ENCODE measurements around the gene TCOF1.

The TCOF1 gene

GRCh38 chr5:150397146-150397781 lies 39.8 kb downstream of the TCOF1 start:
- Histone ChIP-seq H3K4me1 (ENCODE audit: control insufficient read depth, insufficient read depth, low read length) (no peaks in the 10 kb centered on the region), H3K27ac (ENCODE audit: insufficient read depth, low read depth, low read length, poor library complexity, severe bottlenecking) (no peak overlapping the region), H3K4me3 (ENCODE audit: insufficient read depth, low read depth, low read length) (no peak overlapping the region), H3K36me3 (ENCODE audit: control insufficient read depth, insufficient read depth, low read length) (peaks cover 43% of the 10 kb centered on the region), H3K9me3 (ENCODE audit: control insufficient read depth, low read length) (no peaks in the 10 kb centered on the region), H3K27me3 (ENCODE audit: control insufficient read depth, insufficient read depth, low read length, poor library complexity, severe bottlenecking) (no peaks in the 10 kb centered on the region)
- WGBS, 2 experiments, result 94 to 95% methylated on average over 14 of the region's 14 CpGs

GRCh38 chr5:150397782-150398721 lies 40.6 kb downstream of the TCOF1 start:
- no peak overlapping the region for H3K4me3 ChIP-seq (ENCODE audit: insufficient read depth, low read depth, low read length)
- H3K4me1 ChIP-seq (ENCODE audit: control insufficient read depth, insufficient read depth, low read length), result no peaks in the 10 kb centered on the region
- no peak overlapping the region for H3K27ac ChIP-seq (ENCODE audit: insufficient read depth, low read depth, low read length, poor library complexity, severe bottlenecking)
- H3K9me3 ChIP-seq (ENCODE audit: control insufficient read depth, low read length), result no peaks in the 10 kb centered on the region
- peaks cover 36% of the 10 kb centered on the region for H3K36me3 ChIP-seq (ENCODE audit: control insufficient read depth, insufficient read depth, low read length)
- WGBS, 2 experiments, result 94 to 95% methylated on average over 13 of the region's 13 CpGs
- H3K27me3 ChIP-seq (ENCODE audit: control insufficient read depth, insufficient read depth, low read length, poor library complexity, severe bottlenecking), result no peaks in the 10 kb centered on the region

GRCh38 chr5:150398722-150399523 lies 41.4 kb downstream of the TCOF1 start:
- no peak overlapping the region for H3K4me3 ChIP-seq (ENCODE audit: insufficient read depth, low read depth, low read length)
- H3K27me3 ChIP-seq (ENCODE audit: control insufficient read depth, insufficient read depth, low read length, poor library complexity, severe bottlenecking), result no peaks in the 10 kb centered on the region
- H3K4me1 ChIP-seq (ENCODE audit: control insufficient read depth, insufficient read depth, low read length), result no peaks in the 10 kb centered on the region
- no peaks in the 10 kb centered on the region for H3K9me3 ChIP-seq (ENCODE audit: control insufficient read depth, low read length)
- 90% methylated on average over 12 of the region's 12 CpGs for WGBS, 2 experiments
- H3K36me3 ChIP-seq (ENCODE audit: control insufficient read depth, insufficient read depth, low read length), result peaks cover 27% of the 10 kb centered on the region
- H3K27ac ChIP-seq (ENCODE audit: insufficient read depth, low read depth, low read length, poor library complexity, severe bottlenecking), result no peak overlapping the region

- Histone ChIP-seq H3K4me3 (ENCODE audit: insufficient read depth, low read depth, low read length) (no peak overlapping the region), H3K4me1 (ENCODE audit: control insufficient read depth, insufficient read depth, low read length) (no peaks in the 10 kb centered on the region), H3K9me3 (ENCODE audit: control insufficient read depth, low read length) (no peaks in the 10 kb centered on the region), H3K27ac (ENCODE audit: insufficient read depth, low read depth, low read length, poor library complexity, severe bottlenecking) (no peak overlapping the region), H3K27me3 (ENCODE audit: control insufficient read depth, insufficient read depth, low read length, poor library complexity, severe bottlenecking) (no peaks in the 10 kb centered on the region), H3K36me3 (ENCODE audit: control insufficient read depth, insufficient read depth, low read length) (peaks cover 24% of the 10 kb centered on the region)
- WGBS, 2 experiments, result 95 to 97% methylated on average over 7 to 10 of the region's 11 CpGs
Observed at GRCh38 chr5:150399524-150400211, 42.2 kb downstream of the TCOF1 start.

DNA sequence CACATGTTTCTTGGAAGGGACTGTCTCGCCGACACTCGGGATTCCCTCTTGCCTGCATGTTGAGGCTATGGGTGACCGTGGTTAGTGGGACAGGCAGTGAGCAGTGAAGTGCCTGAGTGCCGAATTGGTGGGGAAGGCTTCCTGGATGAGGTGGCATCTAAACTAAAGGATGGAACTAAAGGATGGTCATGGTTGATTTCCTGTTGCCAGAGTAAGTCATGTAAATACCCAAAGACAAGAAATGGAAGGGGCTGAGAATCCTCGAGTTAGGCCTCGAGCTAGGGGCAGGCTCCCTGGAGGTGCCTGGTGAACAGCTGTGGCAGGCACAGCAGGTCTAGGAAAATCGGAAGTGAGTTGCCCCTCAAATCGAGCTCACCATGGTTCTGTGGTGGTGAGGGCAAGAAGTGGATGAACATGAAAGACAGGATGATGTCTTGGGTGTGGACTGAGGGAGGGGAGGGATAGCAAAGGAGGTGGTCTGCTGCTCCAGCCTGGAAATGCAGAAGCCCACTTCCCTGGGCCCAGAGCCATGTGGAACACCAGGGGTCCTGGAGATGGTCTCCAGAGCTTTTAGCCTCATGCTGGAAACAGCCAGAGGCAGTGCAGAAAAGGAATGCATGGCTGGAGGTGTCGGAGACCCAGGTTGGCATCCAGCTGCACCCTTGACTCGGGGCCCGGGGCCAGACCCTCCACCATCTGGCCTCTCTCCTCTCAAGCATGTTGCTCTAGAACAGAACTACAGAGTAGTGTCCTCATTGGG lies 43.0 kb downstream of the TCOF1 start:
- Histone ChIP-seq H3K4me1 (ENCODE audit: control insufficient read depth, insufficient read depth, low read length) (no peaks in the 10 kb centered on the region), H3K9me3 (ENCODE audit: control insufficient read depth, low read length) (no peaks in the 10 kb centered on the region), H3K27ac (ENCODE audit: insufficient read depth, low read depth, low read length, poor library complexity, severe bottlenecking) (no peak overlapping the region), H3K4me3 (ENCODE audit: insufficient read depth, low read depth, low read length) (no peak overlapping the region), H3K36me3 (ENCODE audit: control insufficient read depth, insufficient read depth, low read length) (peaks cover 24% of the 10 kb centered on the region), H3K27me3 (ENCODE audit: control insufficient read depth, insufficient read depth, low read length, poor library complexity, severe bottlenecking) (no peaks in the 10 kb centered on the region)
- WGBS, 2 experiments, result 95 to 96% methylated on average over 12 of the region's 12 CpGs

GRCh38 chr5:150401076-150401375 lies 43.5 kb downstream of the TCOF1 start:
- no peaks in the 10 kb centered on the region for H3K4me1 ChIP-seq (ENCODE audit: control insufficient read depth, insufficient read depth, low read length)
- H3K9me3 ChIP-seq (ENCODE audit: control insufficient read depth, low read length), result no peaks in the 10 kb centered on the region
- no peak overlapping the region for H3K4me3 ChIP-seq (ENCODE audit: insufficient read depth, low read depth, low read length)
- WGBS, 2 experiments, result 82 to 94% methylated on average over 1 to 3 of the region's 3 CpGs
- H3K27me3 ChIP-seq (ENCODE audit: control insufficient read depth, insufficient read depth, low read length, poor library complexity, severe bottlenecking), result no peaks in the 10 kb centered on the region
- H3K36me3 ChIP-seq (ENCODE audit: control insufficient read depth, insufficient read depth, low read length), result peaks cover 23% of the 10 kb centered on the region
- no peak overlapping the region for H3K27ac ChIP-seq (ENCODE audit: insufficient read depth, low read depth, low read length, poor library complexity, severe bottlenecking)

DNA sequence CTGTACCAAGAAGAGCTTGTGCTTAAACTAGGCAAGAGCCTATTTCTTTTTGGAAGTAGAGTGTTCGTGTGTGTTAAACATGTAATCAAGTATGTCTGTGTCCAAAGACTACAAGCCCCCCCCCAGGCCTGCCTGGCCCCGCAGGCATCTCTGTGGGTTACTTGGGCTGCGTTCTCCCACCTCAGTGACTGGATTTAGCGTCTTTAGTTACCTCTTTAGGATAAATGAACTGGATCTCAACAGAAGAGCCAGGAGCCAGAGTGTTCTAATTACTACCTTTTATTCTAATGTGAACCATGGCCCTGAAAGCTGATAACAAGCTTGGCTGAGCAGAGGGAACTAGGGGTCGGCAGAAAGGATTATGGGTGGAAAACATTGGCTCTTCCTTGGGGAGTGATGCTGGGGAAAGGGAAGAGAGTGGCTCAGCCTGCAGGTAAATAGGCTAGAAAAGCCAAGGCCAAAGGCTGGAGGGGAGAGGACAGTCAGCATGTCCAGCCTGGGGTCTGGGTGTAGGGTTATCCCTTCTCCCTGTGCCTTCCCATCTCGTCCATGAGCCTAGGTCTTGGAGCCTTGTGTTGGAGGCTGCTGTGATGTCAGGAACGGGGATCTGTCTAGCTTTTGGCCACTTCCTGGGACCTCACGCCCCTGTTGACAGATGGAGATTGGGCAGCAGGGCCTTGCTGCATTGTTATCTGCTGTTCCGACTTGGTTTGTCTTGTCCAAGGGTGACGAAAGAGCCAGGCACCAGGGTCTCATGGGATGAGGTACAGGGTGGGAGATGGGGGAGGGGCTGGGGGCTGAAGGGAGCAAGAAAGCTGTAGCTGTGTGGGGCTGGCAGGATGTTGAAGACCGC lies 44.1 kb downstream of the TCOF1 start:
- Histone ChIP-seq H3K9me3 (ENCODE audit: control insufficient read depth, low read length) (no peaks in the 10 kb centered on the region), H3K36me3 (ENCODE audit: control insufficient read depth, insufficient read depth, low read length) (peaks cover 17% of the 10 kb centered on the region), H3K27me3 (ENCODE audit: control insufficient read depth, insufficient read depth, low read length, poor library complexity, severe bottlenecking) (no peaks in the 10 kb centered on the region), H3K4me3 (ENCODE audit: insufficient read depth, low read depth, low read length) (no peak overlapping the region), H3K27ac (ENCODE audit: insufficient read depth, low read depth, low read length, poor library complexity, severe bottlenecking) (no peak overlapping the region), H3K4me1 (ENCODE audit: control insufficient read depth, insufficient read depth, low read length) (no peaks in the 10 kb centered on the region)
- 95 to 96% methylated on average over 11 of the region's 11 CpGs for WGBS, 2 experiments

- Histone ChIP-seq H3K4me3 (ENCODE audit: insufficient read depth, low read depth, low read length) (no peak overlapping the region), H3K36me3 (ENCODE audit: control insufficient read depth, insufficient read depth, low read length) (peaks cover 11% of the 10 kb centered on the region), H3K4me1 (ENCODE audit: control insufficient read depth, insufficient read depth, low read length) (no peaks in the 10 kb centered on the region), H3K27ac (ENCODE audit: insufficient read depth, low read depth, low read length, poor library complexity, severe bottlenecking) (no peak overlapping the region), H3K27me3 (ENCODE audit: control insufficient read depth, insufficient read depth, low read length, poor library complexity, severe bottlenecking) (no peaks in the 10 kb centered on the region), H3K9me3 (ENCODE audit: control insufficient read depth, low read length) (no peaks in the 10 kb centered on the region)
- WGBS, 2 experiments, result 94 to 96% methylated on average over 4 of the region's 4 CpGs
Observed at GRCh38 chr5:150402229-150402773, 44.8 kb downstream of the TCOF1 start.
